ENCODE data around the gene CAPN9. TPM values are rescaled to one million over a fixed set of nuclear protein-coding genes. Genes with fewer than 3 reads are reported as not detected.

Gene CAPN9
- total RNA-seq, 4 donors from 2014 or later = 0.38 TPM; not detected in 3

- Histone ChIP-seq H3K4me1 (peaks cover 0 to 50% (median 16%) of the 10 kb centered on the region in 3 donors), H3K27ac (peak overlapping the region in 2 of 4 donors; percentile 43 to 71), H3K36me3 (no peaks in the 10 kb centered on the region), H3K4me3 (no peak overlapping the region), H3K9me3 (no peaks in the 10 kb centered on the region), H3K27me3 (peaks cover 0 to 6% (median 0%) of the 10 kb centered on the region in 4 donors)
- TF ChIP-seq, protein P1, sequence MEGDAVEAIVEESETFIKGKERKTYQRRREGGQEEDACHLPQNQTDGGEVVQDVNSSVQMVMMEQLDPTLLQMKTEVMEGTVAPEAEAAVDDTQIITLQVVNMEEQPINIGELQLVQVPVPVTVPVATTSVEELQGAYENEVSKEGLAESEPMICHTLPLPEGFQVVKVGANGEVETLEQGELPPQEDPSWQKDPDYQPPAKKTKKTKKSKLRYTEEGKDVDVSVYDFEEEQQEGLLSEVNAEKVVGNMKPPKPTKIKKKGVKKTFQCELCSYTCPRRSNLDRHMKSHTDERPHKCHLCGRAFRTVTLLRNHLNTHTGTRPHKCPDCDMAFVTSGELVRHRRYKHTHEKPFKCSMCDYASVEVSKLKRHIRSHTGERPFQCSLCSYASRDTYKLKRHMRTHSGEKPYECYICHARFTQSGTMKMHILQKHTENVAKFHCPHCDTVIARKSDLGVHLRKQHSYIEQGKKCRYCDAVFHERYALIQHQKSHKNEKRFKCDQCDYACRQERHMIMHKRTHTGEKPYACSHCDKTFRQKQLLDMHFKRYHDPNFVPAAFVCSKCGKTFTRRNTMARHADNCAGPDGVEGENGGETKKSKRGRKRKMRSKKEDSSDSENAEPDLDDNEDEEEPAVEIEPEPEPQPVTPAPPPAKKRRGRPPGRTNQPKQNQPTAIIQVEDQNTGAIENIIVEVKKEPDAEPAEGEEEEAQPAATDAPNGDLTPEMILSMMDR (IDR thresholded peaks at IDR 0.05) = no peak
- no peak for TF ChIP-seq POLR2A (IDR thresholded peaks at IDR 0.05)
- 89 to 100% methylated on average over 2 of the region's 4 CpGs for WGBS, 2 donors
- no peak for DNase-seq
- intact Hi-C loops (cut with DNase I) = no loop called here
Measured at GRCh38 chr1:230824551-230824918, 77.3 kb downstream of the CAPN9 start.

GRCh38 chr1:230824919-230825721 lies 77.9 kb downstream of the CAPN9 start:
- peak overlapping the region in 2 of 4 donors; percentile 13 to 71 for H3K27ac ChIP-seq
- TF ChIP-seq, protein P1 (IDR thresholded peaks at IDR 0.05) = no peak
- TF ChIP-seq POLR2A (IDR thresholded peaks at IDR 0.05) = no peak
- no peak for DNase-seq
- peaks cover 0 to 50% (median 16%) of the 10 kb centered on the region in 3 donors for H3K4me1 ChIP-seq
- intact Hi-C loops (cut with DNase I) = no loop called here
- H3K36me3 ChIP-seq = no peaks in the 10 kb centered on the region
- 33 to 38% methylated on average over 11 of the region's 11 CpGs for WGBS, 2 donors
- H3K27me3 ChIP-seq = peaks cover 0 to 6% (median 0%) of the 10 kb centered on the region in 4 donors
- H3K9me3 ChIP-seq = no peaks in the 10 kb centered on the region
- no peak overlapping the region for H3K4me3 ChIP-seq

DNA sequence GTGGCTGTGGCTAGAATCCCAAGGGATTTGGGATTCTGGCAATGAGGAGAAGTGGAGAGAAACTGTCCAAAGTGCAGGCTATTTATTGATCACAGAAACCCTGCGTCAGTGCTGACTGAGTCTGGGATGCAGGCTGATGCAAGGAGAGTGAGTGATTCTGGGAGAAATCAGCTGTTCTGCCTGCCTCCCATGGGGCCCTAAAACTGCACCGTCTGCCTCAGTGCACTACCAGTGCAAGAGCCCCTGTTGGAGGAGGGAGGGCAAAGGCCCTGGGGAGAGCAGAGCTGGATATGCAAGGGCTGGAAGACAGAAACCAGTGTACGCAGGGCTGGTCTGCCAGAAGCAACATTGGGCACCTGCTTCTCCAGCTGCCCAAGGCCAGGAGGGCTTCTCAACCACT lies 78.6 kb downstream of the CAPN9 start:
- peaks cover 0 to 6% (median 0%) of the 10 kb centered on the region in 4 donors for H3K27me3 ChIP-seq
- no peak for TF ChIP-seq POLR2A (IDR thresholded peaks at IDR 0.05)
- TF ChIP-seq, protein P1 (IDR thresholded peaks at IDR 0.05) = no peak
- peak overlapping the region in 2 of 4 donors; percentile 2 to 13 for H3K27ac ChIP-seq
- peaks cover 0 to 50% (median 16%) of the 10 kb centered on the region in 3 donors for H3K4me1 ChIP-seq
- 69 to 76% methylated on average over 3 of the region's 3 CpGs for WGBS, 2 donors
- no peaks in the 10 kb centered on the region for H3K36me3 ChIP-seq
- H3K9me3 ChIP-seq = no peaks in the 10 kb centered on the region
- H3K4me3 ChIP-seq = no peak overlapping the region
- no peak for DNase-seq
- intact Hi-C loops (cut with DNase I) = no loop called here

DNA sequence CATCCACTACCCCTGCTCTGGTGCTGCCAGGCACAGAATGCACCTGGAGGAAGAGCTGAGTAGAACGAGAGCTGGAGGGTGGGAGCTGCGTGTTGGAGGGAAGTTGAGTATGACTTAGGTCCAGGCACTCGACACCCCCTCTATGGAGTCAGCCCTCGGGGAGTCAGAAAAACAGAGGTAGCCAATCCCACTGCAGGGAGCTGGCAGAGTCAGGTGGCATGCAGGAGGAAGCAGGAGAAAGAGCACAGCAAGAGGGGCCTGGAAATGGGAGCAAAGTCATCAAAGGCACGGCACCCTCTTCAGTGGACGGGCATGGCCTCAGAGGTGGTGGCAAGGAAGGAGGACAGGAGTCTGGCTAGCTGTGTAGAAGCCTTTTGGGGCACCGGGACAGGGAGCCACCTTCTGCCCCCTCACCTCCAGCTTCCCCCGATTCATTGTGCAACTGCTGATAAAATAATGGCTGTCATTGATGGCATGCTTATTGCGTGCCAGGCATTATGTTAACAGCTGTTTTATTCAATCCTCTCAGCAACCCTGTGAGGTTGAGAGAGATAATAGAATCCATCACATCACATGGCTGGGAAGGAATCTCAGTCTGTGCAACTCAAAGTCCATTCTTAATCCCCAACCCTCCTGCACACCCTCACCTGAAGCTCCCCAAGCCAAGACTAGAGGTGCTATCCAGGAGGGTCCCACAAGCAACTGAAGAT lies 79.1 kb downstream of the CAPN9 start:
- intact Hi-C loops (cut with DNase I) = no loop called here
- no peak overlapping the region for H3K4me3 ChIP-seq
- 87 to 88% methylated on average over 6 to 8 of the region's 9 CpGs for WGBS, 2 donors
- no peak for DNase-seq
- no peaks in the 10 kb centered on the region for H3K36me3 ChIP-seq
- peaks cover 0 to 6% (median 0%) of the 10 kb centered on the region in 4 donors for H3K27me3 ChIP-seq
- H3K27ac ChIP-seq = peak overlapping the region in 1 of 4 donors; percentile 2
- TF ChIP-seq, protein P1 (IDR thresholded peaks at IDR 0.05) = no peak
- no peak for TF ChIP-seq POLR2A (IDR thresholded peaks at IDR 0.05)
- H3K4me1 ChIP-seq = peaks cover 0 to 51% (median 16%) of the 10 kb centered on the region in 3 donors
- no peaks in the 10 kb centered on the region for H3K9me3 ChIP-seq
